Measurements from ENCODE around the gene CFAP69.
"Not testable (repeated sequence)": the region's sequence is repeated elsewhere in the genome, so short reads cannot be mapped to it uniquely, and the experiment has no call there.

GRCh38 chr7:90350032-90350431, 105.1 kb downstream of the CFAP69 start:
- not testable (repeated sequence) for TF ChIP-seq ZFP3 (CRISPR knock-in tag; IDR thresholded peaks at IDR 0.05); PATZ1 (CRISPR knock-in tag; IDR thresholded peaks at IDR 0.05; ENCODE audit: borderline replicate concordance); ZNF8 (CRISPR knock-in tag; IDR thresholded peaks at IDR 0.05)

Measured in SK-N-SH treated with all-trans-retinoic acid at 6 μM for 48 hours (cell line).